Measurements from ENCODE around the gene NGEF.

The NGEF gene

GRCh38 chr2:232898592-232899543, 114.2 kb downstream of the NGEF start:
- peak; percentile 42 for DNase-seq (ENCODE audit: low spot score)

- no peak for DNase-seq (ENCODE audit: low spot score)
Measured at GRCh38 chr2:232897598-232898408, 115.3 kb downstream of the NGEF start.

- DNase-seq (ENCODE audit: low spot score) = no peak
Measured at GRCh38 chr2:232896720-232897597, 116.1 kb downstream of the NGEF start.

- DNase-seq (ENCODE audit: low spot score) = no peak
Measured at GRCh38 chr2:232896111-232896510, 116.9 kb downstream of the NGEF start.

GRCh38 chr2:232894746-232895145, 118.3 kb downstream of the NGEF start:
- no peak for DNase-seq (ENCODE audit: low spot score)

- no peak for DNase-seq (ENCODE audit: low spot score)
Measured at GRCh38 chr2:232894251-232894650, 118.8 kb downstream of the NGEF start.

GRCh38 chr2:232893834-232894233, 119.2 kb downstream of the NGEF start:
- no peak for DNase-seq (ENCODE audit: low spot score)

GRCh38 chr2:232892843-232893242, 120.2 kb downstream of the NGEF start:
- no peak for DNase-seq (ENCODE audit: low spot score)

- DNase-seq (ENCODE audit: low spot score) = no peak
Measured at GRCh38 chr2:232892221-232892620, 120.8 kb downstream of the NGEF start.

GRCh38 chr2:232891621-232892071, 121.4 kb downstream of the NGEF start:
- DNase-seq (ENCODE audit: low spot score) = no peak

- no peak for DNase-seq (ENCODE audit: low spot score)
Measured at GRCh38 chr2:232890896-232891601, 122.0 kb downstream of the NGEF start.

GRCh38 chr2:232890536-232890895, 122.5 kb downstream of the NGEF start:
- no peak for DNase-seq (ENCODE audit: low spot score)

- no peak for DNase-seq (ENCODE audit: low spot score)
Measured at GRCh38 chr2:232889876-232890401, 123.1 kb downstream of the NGEF start.

GRCh38 chr2:232888839-232889529, 124.1 kb downstream of the NGEF start:
- no peak for DNase-seq (ENCODE audit: low spot score)

GRCh38 chr2:232888099-232888836, 124.8 kb downstream of the NGEF start:
- DNase-seq (ENCODE audit: low spot score) = no peak

- no peak for DNase-seq (ENCODE audit: low spot score)
Measured at GRCh38 chr2:232887171-232887850, 125.7 kb downstream of the NGEF start.

- DNase-seq (ENCODE audit: low spot score) = no peak
Measured at GRCh38 chr2:232886632-232887031, 126.4 kb downstream of the NGEF start.

- DNase-seq (ENCODE audit: low spot score) = no peak
Measured at GRCh38 chr2:232886176-232886575, 126.9 kb downstream of the NGEF start.
